Measurements from ENCODE around the gene PPIA. TPM values are rescaled to one million over a fixed set of nuclear protein-coding genes. Genes with fewer than 3 reads are reported as not detected.

The PPIA gene
- total RNA-seq, 3 donors from 2014 or later, result 792 to 1,320 (median 1,014) TPM

DNA sequence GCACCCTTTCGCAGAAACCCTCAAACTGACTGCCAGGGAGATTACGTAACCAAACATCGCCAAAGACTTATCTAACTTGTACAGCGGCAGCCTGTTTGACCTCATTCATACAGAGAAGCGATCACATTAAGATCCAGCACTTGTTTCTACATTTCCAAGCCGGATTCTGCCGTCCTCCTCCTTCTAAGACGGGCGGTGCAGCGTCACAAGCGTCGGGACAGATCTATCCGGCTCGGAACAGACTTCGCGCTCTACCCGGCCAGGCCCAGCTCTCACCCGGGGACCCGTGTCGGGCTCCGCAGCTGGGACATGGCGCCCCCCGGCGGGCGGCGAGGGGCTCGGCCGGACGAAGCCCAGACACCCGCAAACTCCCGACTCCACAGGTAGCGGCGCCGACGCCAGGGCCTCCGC, 51.0 kb downstream of the PPIA start:
- H3K36me3 ChIP-seq (ENCODE audit: low read depth), result peaks cover 6% of the 10 kb centered on the region
- ATAC-seq (peak; percentile 84), DNase-seq (peak; percentile 89 to 94 (median 94))
- peaks cover 8% of the 10 kb centered on the region for H3K4me1 ChIP-seq (ENCODE audit: low read depth)
- intact Hi-C loops (cut with DNase I, micrococcal nuclease), result loop anchor here in 1 of 2 donors (10.0 kb wide), 1 partner anchor 263 kb away; the partner anchor contains the start of gene TMED4
- H3K9me3 ChIP-seq, result no peaks in the 10 kb centered on the region
- peak overlapping the region; percentile 61 for H3K4me3 ChIP-seq
- TF ChIP-seq, protein P1, sequence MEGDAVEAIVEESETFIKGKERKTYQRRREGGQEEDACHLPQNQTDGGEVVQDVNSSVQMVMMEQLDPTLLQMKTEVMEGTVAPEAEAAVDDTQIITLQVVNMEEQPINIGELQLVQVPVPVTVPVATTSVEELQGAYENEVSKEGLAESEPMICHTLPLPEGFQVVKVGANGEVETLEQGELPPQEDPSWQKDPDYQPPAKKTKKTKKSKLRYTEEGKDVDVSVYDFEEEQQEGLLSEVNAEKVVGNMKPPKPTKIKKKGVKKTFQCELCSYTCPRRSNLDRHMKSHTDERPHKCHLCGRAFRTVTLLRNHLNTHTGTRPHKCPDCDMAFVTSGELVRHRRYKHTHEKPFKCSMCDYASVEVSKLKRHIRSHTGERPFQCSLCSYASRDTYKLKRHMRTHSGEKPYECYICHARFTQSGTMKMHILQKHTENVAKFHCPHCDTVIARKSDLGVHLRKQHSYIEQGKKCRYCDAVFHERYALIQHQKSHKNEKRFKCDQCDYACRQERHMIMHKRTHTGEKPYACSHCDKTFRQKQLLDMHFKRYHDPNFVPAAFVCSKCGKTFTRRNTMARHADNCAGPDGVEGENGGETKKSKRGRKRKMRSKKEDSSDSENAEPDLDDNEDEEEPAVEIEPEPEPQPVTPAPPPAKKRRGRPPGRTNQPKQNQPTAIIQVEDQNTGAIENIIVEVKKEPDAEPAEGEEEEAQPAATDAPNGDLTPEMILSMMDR (IDR thresholded peaks at IDR 0.05), result peak; percentile 81

DNA sequence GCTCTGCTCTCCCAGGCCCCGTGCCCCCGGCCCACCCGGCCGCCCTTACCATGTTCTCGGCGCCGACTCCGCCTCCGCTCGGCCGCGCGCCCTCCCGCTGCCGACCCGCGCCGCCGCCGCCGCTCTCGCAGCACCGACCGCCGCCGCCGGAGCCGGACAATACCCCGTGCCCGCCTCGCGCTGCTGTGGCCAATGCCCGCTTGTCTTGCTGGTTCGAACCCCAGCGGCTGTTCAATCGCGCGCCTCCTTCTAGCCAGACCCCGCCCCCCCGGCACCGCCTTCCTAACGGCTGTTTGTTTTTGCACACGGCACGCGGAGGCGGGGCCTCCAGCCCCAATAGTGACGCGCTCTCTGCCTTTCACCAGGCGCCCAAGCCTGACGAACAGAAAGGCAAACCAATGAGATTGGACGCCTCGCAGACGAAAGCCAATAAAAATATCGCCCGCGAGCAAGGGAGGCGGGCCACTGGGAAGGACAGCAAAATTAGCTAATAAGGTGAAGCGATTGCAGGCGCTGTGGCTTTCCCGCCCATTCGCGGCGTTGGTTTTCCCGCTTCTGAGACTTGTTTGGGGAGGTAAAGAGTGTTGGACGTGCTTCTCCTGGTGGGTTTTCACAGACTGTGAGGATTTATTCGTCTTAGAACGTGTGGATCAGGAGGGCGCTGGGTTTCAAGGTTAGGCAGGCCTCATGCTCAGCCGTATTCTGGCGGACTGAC, 51.6 kb downstream of the PPIA start, which contains the start of gene H2AZ2:
TSS of gene H2AZ2 (minus strand) at position 168 of the 715 bp plus-strand sequence. CDS start at position 52, 116 bp downstream.
- Histone ChIP-seq H3K4me3 (peak within 1 kb of the TSS; percentile 61), H3K9me3 (no peaks in the 10 kb centered on the region), H3K4me1 (ENCODE audit: low read depth) (peaks cover 8% of the 10 kb centered on the region), H3K36me3 (ENCODE audit: low read depth) (peaks cover 6% of the 10 kb centered on the region)
- intact Hi-C loops (cut with DNase I, micrococcal nuclease), result loop anchor here in 1 of 2 donors (10.0 kb wide), 1 partner anchor 263 kb away; the partner anchor contains the start of gene TMED4
- peak; percentile 100 for DNase-seq
- TF ChIP-seq, protein P1 (IDR thresholded peaks at IDR 0.05), result no peak
- ATAC-seq, result peak; percentile 94

DNA sequence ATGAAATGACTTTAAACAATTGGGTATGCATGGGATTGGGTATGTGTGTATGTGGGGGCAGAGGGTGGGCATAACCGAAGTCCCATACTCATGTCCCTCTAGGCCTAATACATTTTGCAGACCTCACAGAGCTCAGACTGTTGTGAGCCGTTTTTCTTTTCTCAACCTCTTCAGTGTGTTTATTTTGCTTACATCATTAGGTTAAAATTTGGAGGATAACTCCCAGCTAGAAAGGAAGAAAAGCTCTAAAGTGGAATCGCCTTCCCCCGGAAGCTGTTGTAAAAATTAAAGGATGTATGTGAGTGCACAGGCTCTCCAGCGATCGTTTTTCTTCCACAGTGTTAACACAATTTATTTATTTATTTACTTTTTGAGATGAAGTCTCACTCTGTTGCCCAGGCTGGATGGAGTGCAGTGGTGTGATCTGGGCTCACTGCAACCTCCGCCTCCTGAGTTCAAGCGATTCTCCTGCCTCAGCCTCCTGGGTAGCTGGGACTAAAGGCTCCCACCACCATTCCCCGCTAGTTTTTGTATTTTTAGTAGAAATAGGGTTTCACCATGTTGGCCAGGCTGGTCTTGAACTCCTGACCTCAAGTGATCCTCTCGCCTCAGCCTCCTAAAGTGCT, 52.9 kb downstream of the PPIA start:
- H3K4me1 ChIP-seq (ENCODE audit: low read depth), result peaks cover 8% of the 10 kb centered on the region
- no peak overlapping the region for H3K4me3 ChIP-seq
- DNase-seq (no peak), ATAC-seq (no peak)
- intact Hi-C loops (cut with DNase I, micrococcal nuclease), result loop anchor here in 1 of 2 donors (10.0 kb wide), 1 partner anchor 265 kb away; the partner anchor contains the start of gene TMED4
- peaks cover 6% of the 10 kb centered on the region for H3K36me3 ChIP-seq (ENCODE audit: low read depth)
- no peaks in the 10 kb centered on the region for H3K9me3 ChIP-seq
- TF ChIP-seq, protein P1 (IDR thresholded peaks at IDR 0.05), result no peak

DNA sequence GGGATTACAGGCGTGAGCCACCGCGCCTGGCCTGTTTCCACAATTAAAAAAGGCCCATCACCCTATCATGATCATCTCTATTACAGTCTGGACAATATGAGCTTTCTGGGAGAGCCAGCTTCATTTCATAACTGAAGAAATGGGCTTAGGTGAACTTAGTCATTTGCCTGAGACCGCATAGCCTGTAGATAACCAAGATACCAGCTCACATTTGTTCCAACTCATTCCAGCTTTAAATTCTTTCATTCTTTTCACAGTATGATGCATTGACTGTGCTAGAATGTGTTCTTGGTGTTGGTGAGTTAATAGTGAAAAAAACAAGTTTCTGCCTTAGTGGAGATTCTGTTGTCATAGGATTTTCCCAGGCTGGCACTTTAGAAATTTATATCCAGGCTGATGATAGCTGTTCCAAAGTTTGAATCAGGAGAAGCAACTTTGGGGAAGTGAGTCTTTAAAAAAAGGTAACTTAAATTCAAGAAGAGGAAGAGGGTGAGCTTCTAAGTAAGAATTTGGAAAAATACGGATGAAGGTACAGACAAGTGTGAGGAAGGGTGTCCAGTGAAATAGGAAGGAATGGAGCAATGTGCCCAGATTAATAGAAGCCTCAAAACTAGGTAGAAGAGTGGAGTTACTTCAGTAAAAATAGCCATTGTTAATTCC, 53.5 kb downstream of the PPIA start:
- peaks cover 8% of the 10 kb centered on the region for H3K4me1 ChIP-seq (ENCODE audit: low read depth)
- peaks cover 6% of the 10 kb centered on the region for H3K36me3 ChIP-seq (ENCODE audit: low read depth)
- TF ChIP-seq, protein P1 (IDR thresholded peaks at IDR 0.05), result no peak
- no peak overlapping the region for H3K4me3 ChIP-seq
- no peak for ATAC-seq
- no peaks in the 10 kb centered on the region for H3K9me3 ChIP-seq
- intact Hi-C loops (cut with DNase I, micrococcal nuclease), result loop anchor here (10.0 kb wide), 3 partner anchors 75 to 275 kb away; partner anchors contain the start of gene TMED4 (in 1 of the 2)
- DNase-seq, result no peak

DNA sequence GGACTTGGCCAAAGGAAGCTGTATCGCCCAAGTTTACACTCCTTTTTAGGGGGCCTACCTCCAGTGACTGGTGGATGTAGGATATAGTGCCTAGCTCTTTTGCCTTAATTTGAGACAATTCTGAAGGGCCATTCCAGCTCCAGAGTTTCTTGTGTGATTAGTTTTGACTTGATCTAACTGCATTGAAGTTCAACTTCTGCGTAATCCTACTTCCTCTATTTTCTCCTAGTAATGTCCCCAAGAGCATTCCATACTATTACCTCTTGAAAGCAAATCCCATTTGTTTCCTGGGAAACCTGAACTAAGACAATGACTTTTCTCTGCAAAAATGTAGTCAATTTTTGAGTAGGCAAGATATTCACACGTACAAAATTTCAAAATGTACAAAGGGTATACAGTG, 56.1 kb downstream of the PPIA start:
- H3K4me3 ChIP-seq, result no peak overlapping the region
- H3K36me3 ChIP-seq (ENCODE audit: low read depth), result peaks cover 6% of the 10 kb centered on the region
- no peak for DNase-seq
- no peak for ATAC-seq
- intact Hi-C loops (cut with DNase I, micrococcal nuclease), result loop anchor here (10.0 kb wide), 2 partner anchors 72 to 272 kb away; no protein-coding TSS in a partner anchor
- TF ChIP-seq, protein P1 (IDR thresholded peaks at IDR 0.05), result no peak
- H3K4me1 ChIP-seq (ENCODE audit: low read depth), result peaks cover 7% of the 10 kb centered on the region
- H3K9me3 ChIP-seq, result no peaks in the 10 kb centered on the region
